Ovary (tissue), 3 donors: ENCODE results near the gene UFSP1.

ENCODE experiments used
- CTCF ChIP-seq, 3 donors: fragments of 450-650 bp in 2 of 3; fragments of 200-600 bp in 1 of 3; IDR thresholded peaks; one replicate each; pipeline versions ENCODE4 v1.5.1 to v1.8.0; 2016 to 2022; ENCODE audit warnings: antibody characterized with exemption in 3 of 3, mild to moderate bottlenecking in 1 of 3
- EP300 ChIP-seq: sonication (generic); formaldehyde crosslinking; IDR thresholded peaks from one replicate; pipeline ENCODE4 v1.6.1; 2017; ENCODE audit warnings: antibody characterized with exemption
- POLR2A ChIP-seq: fragments of 450-650 bp; IDR thresholded peaks from one replicate; pipeline ENCODE4 v1.6.1; 2017; ENCODE audit warnings: antibody characterized with exemption, mild to moderate bottlenecking, moderate library complexity
- donor health status: DM: no; HTN: no; CAD: no.

- TF ChIP-seq CTCF (IDR thresholded peaks at IDR 0.05) (no peak), POLR2A (no peak), EP300 (no peak)
These were observed 23.4 kb downstream of the UFSP1 start for GRCh38 chr7:100865938-100866728.
